ENCODE measurements around the gene SLC52A1. TPM values are rescaled to one million over a fixed set of nuclear protein-coding genes. Genes with fewer than 3 reads are reported as not detected.

Gene SLC52A1
- total RNA-seq, 2 donors from 2014 or later: 1.6 to 1.7 TPM

- Histone ChIP-seq H3K4me3 (no peak overlapping the region), H3K4me1 (replicated peaks) (no peaks in the 10 kb centered on the region), H3K9me3 (no peaks in the 10 kb centered on the region), H3K36me3 (no peaks in the 10 kb centered on the region), H3K27ac (peak overlapping the region in 1 of 2 donors; percentile 15), H3K27me3 (replicated peaks; ENCODE audit: insufficient read depth) (no peaks in the 10 kb centered on the region)
- DNase-seq (ENCODE audit: low spot score): no peak
- TF ChIP-seq CTCF (IDR thresholded peaks at IDR 0.05): no peak
- TF ChIP-seq POLR2A (IDR thresholded peaks at IDR 0.05): no peak
- TF ChIP-seq POLR2AphosphoS5 (IDR thresholded peaks at IDR 0.05): no peak
- intact Hi-C loops (cut with DNase I): no loop called here
- WGBS: 56% methylated on average over 5 of the region's 5 CpGs
Observed at GRCh38 chr17:5049314-5049841, 14.2 kb upstream of the SLC52A1 start.

GRCh38 chr17:5047446-5047845 lies 12.2 kb upstream of the SLC52A1 start:
- WGBS: 8% methylated on average over 2 of the region's 2 CpGs
- no peak overlapping the region for H3K4me3 ChIP-seq
- no peaks in the 10 kb centered on the region for H3K9me3 ChIP-seq
- H3K27me3 ChIP-seq (replicated peaks; ENCODE audit: insufficient read depth): no peaks in the 10 kb centered on the region
- H3K36me3 ChIP-seq: no peaks in the 10 kb centered on the region
- intact Hi-C loops (cut with DNase I): no loop called here
- DNase-seq (ENCODE audit: low spot score): no peak
- TF ChIP-seq POLR2AphosphoS5 (IDR thresholded peaks at IDR 0.05): no peak
- TF ChIP-seq CTCF (IDR thresholded peaks at IDR 0.05): no peak
- no peak for TF ChIP-seq POLR2A (IDR thresholded peaks at IDR 0.05)
- H3K4me1 ChIP-seq (replicated peaks): no peaks in the 10 kb centered on the region
- no peak overlapping the region for H3K27ac ChIP-seq

- H3K9me3 ChIP-seq: no peaks in the 10 kb centered on the region
- no peak overlapping the region for H3K4me3 ChIP-seq
- no peaks in the 10 kb centered on the region for H3K4me1 ChIP-seq (replicated peaks)
- no peaks in the 10 kb centered on the region for H3K36me3 ChIP-seq
- no peak for TF ChIP-seq POLR2A (IDR thresholded peaks at IDR 0.05)
- TF ChIP-seq CTCF (IDR thresholded peaks at IDR 0.05): no peak
- TF ChIP-seq POLR2AphosphoS5 (IDR thresholded peaks at IDR 0.05): no peak
- 79% methylated on average over 6 of the region's 6 CpGs for WGBS
- no peaks in the 10 kb centered on the region for H3K27me3 ChIP-seq (replicated peaks; ENCODE audit: insufficient read depth)
- no peak for DNase-seq (ENCODE audit: low spot score)
- intact Hi-C loops (cut with DNase I): no loop called here
- H3K27ac ChIP-seq: no peak overlapping the region
Observed at GRCh38 chr17:5045496-5045895, 10.3 kb upstream of the SLC52A1 start.

DNA sequence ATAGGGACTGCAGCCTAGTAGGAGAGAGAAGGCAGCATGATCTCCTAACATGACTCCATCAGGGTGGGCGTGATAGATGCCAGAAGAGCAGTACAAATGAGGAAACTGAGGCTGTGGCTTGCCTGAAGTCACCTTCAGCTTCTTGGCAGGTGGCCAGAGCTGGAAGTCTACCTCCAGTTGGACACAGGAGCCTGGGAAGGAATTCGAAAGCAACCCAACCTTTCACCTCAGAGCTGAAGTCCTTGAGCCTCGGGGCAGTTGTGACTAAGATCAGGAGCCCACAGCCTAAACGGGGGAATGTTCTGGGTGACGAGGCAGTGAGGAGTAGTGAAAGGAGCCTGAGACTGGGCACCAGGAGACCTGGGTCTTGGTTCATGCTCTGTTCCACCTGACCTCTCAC lies 9.4 kb upstream of the SLC52A1 start:
- 95% methylated on average over 5 of the region's 5 CpGs for WGBS
- Histone ChIP-seq H3K4me1 (replicated peaks) (no peaks in the 10 kb centered on the region), H3K36me3 (no peaks in the 10 kb centered on the region), H3K9me3 (no peaks in the 10 kb centered on the region), H3K4me3 (no peak overlapping the region), H3K27ac (no peak overlapping the region), H3K27me3 (replicated peaks; ENCODE audit: insufficient read depth) (no peaks in the 10 kb centered on the region)
- intact Hi-C loops (cut with DNase I): no loop called here
- DNase-seq (ENCODE audit: low spot score): no peak
- TF ChIP-seq CTCF (IDR thresholded peaks at IDR 0.05): no peak
- no peak for TF ChIP-seq POLR2A (IDR thresholded peaks at IDR 0.05)
- TF ChIP-seq POLR2AphosphoS5 (IDR thresholded peaks at IDR 0.05): no peak

- Histone ChIP-seq H3K27ac (no peak overlapping the region), H3K4me3 (no peak overlapping the region), H3K4me1 (replicated peaks) (no peaks in the 10 kb centered on the region), H3K36me3 (no peaks in the 10 kb centered on the region), H3K9me3 (no peaks in the 10 kb centered on the region), H3K27me3 (replicated peaks; ENCODE audit: insufficient read depth) (no peaks in the 10 kb centered on the region)
- 100% methylated on average over 1 of the region's 1 CpG for WGBS
- TF ChIP-seq POLR2AphosphoS5 (IDR thresholded peaks at IDR 0.05): no peak
- no peak for TF ChIP-seq CTCF (IDR thresholded peaks at IDR 0.05)
- TF ChIP-seq POLR2A (IDR thresholded peaks at IDR 0.05): no peak
- DNase-seq (ENCODE audit: low spot score): no peak
- intact Hi-C loops (cut with DNase I): no loop called here
Observed at GRCh38 chr17:5043524-5043923, 8.3 kb upstream of the SLC52A1 start.

Measured in prostate gland (tissue), 2 donors.